Esophagus muscularis mucosa (tissue), 3 donors: ENCODE data around the gene CORO2B.
A peak's percentile ranks its signal among the peaks of the same experiment; 100 is the strongest.

ENCODE experiments used
- POLR2A ChIP-seq: fragments of 450-650 bp; IDR thresholded peaks from one replicate; pipeline ENCODE4 v1.6.1; 2017; ENCODE audit warnings: antibody characterized with exemption, moderate library complexity, mild to moderate bottlenecking, low read depth
- TF ChIP-seq, protein P1 (sequence below), 3 experiments: fragments of 200-600 bp in 2 of 3; fragments of 450-650 bp in 1 of 3; sonication (generic) in 2 of 3; IDR thresholded peaks; one replicate each; pipeline ENCODE4 v1.5.1; 2017 to 2019; ENCODE audit warnings: antibody characterized with exemption in 3 of 3, mild to moderate bottlenecking in 2 of 3, moderate library complexity in 1 of 3

GRCh38 chr15:68559345-68560310 lies 19.2 kb upstream of the CORO2B start:
- no peak for TF ChIP-seq POLR2A
- TF ChIP-seq, protein P1, sequence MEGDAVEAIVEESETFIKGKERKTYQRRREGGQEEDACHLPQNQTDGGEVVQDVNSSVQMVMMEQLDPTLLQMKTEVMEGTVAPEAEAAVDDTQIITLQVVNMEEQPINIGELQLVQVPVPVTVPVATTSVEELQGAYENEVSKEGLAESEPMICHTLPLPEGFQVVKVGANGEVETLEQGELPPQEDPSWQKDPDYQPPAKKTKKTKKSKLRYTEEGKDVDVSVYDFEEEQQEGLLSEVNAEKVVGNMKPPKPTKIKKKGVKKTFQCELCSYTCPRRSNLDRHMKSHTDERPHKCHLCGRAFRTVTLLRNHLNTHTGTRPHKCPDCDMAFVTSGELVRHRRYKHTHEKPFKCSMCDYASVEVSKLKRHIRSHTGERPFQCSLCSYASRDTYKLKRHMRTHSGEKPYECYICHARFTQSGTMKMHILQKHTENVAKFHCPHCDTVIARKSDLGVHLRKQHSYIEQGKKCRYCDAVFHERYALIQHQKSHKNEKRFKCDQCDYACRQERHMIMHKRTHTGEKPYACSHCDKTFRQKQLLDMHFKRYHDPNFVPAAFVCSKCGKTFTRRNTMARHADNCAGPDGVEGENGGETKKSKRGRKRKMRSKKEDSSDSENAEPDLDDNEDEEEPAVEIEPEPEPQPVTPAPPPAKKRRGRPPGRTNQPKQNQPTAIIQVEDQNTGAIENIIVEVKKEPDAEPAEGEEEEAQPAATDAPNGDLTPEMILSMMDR (IDR thresholded peaks at IDR 0.05), result peak; percentile 92 to 99 (median 97)
